Measurements from ENCODE around the gene CPNE8. TPM values are rescaled to one million over a fixed set of nuclear protein-coding genes. Genes with fewer than 3 reads are reported as not detected.

The CPNE8 gene
- total RNA-seq, 4 donors from 2014 or later, result 10.5 to 18.1 (median 15.1) TPM

DNA sequence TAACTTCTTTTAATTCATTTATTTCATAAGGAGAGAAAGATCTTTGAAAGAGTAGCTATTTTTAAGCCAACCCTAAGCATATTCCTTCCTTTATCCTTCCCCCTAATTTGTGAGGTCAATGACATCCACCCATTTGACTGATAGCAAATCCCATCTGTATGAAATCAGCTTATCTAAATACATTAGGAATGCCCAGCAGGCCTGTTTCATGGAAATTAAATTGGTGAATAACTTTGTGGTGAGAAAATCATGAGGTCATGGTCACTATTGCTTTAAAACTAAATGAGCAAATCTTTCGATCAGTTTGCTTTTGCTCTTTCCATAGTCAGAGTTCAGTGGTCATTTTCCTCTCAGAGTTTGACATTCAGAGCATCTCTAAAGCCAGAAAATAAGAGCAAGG is 256.6 kb downstream of the CPNE8 start:
- intact Hi-C loops (cut with DNase I), result no loop called here
- 67 to 70% methylated on average over 1 of the region's 1 CpG for WGBS, 2 donors
- H3K4me1 ChIP-seq, result no peaks in the 10 kb centered on the region
- no peaks in the 10 kb centered on the region for H3K27me3 ChIP-seq
- TF ChIP-seq, protein P1, sequence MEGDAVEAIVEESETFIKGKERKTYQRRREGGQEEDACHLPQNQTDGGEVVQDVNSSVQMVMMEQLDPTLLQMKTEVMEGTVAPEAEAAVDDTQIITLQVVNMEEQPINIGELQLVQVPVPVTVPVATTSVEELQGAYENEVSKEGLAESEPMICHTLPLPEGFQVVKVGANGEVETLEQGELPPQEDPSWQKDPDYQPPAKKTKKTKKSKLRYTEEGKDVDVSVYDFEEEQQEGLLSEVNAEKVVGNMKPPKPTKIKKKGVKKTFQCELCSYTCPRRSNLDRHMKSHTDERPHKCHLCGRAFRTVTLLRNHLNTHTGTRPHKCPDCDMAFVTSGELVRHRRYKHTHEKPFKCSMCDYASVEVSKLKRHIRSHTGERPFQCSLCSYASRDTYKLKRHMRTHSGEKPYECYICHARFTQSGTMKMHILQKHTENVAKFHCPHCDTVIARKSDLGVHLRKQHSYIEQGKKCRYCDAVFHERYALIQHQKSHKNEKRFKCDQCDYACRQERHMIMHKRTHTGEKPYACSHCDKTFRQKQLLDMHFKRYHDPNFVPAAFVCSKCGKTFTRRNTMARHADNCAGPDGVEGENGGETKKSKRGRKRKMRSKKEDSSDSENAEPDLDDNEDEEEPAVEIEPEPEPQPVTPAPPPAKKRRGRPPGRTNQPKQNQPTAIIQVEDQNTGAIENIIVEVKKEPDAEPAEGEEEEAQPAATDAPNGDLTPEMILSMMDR (IDR thresholded peaks at IDR 0.05), result no peak
- no peak for TF ChIP-seq POLR2A (IDR thresholded peaks at IDR 0.05)
- H3K4me3 ChIP-seq, result no peak overlapping the region
- no peaks in the 10 kb centered on the region for H3K36me3 ChIP-seq
- H3K9me3 ChIP-seq, result no peaks in the 10 kb centered on the region
- no peak overlapping the region for H3K27ac ChIP-seq
- no peak for DNase-seq

DNA sequence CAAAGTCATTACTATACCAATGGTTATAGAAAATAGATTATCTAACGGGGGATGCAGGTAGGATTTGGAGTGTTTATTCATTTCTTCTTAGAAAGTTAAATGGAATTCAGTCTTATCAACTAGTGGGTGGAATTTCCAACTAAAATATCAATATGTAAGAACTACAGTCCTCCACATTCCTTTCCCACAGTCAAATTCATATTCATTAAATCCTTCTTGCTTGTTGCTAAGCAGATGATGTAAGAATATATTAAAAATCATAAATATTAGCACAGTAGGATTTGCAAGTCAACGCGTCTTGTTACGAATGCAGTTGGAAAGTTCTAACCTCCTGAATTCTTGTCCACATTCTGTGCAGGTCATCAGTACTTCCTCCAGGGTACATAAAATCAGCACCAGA is 259.2 kb downstream of the CPNE8 start:
- H3K27me3 ChIP-seq, result no peaks in the 10 kb centered on the region
- DNase-seq, result no peak
- H3K9me3 ChIP-seq, result peaks cover 0 to 4% (median 0%) of the 10 kb centered on the region in 3 donors
- TF ChIP-seq POLR2A (IDR thresholded peaks at IDR 0.05), result no peak
- TF ChIP-seq, protein P1 (IDR thresholded peaks at IDR 0.05), result no peak
- H3K4me1 ChIP-seq, result peaks cover 0 to 2% (median 0%) of the 10 kb centered on the region in 3 donors
- H3K36me3 ChIP-seq, result no peaks in the 10 kb centered on the region
- H3K27ac ChIP-seq, result no peak overlapping the region
- intact Hi-C loops (cut with DNase I), result no loop called here
- no peak overlapping the region for H3K4me3 ChIP-seq
- WGBS, 2 donors, result 63 to 73% methylated on average over 4 of the region's 4 CpGs

DNA sequence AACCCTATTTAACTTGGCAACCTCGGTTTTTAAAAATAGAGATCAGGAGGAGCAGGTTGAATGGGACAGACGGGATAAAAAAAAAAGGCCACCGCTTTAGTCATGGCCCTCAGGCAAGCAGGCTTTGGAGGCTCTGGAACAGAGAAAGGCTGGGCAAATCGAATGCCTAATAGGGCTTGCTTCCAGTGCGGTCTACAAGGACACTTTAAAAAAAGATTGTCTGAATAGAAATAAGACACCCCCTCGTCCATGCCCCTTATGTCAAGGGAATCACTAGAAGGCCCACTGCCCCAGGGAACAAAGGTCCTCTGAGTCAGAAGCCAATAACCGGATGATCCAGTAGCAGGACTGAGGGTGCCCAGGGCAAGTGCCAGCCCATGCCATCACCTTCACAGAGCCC is 265.8 kb downstream of the CPNE8 start:
- no peak for DNase-seq

DNA sequence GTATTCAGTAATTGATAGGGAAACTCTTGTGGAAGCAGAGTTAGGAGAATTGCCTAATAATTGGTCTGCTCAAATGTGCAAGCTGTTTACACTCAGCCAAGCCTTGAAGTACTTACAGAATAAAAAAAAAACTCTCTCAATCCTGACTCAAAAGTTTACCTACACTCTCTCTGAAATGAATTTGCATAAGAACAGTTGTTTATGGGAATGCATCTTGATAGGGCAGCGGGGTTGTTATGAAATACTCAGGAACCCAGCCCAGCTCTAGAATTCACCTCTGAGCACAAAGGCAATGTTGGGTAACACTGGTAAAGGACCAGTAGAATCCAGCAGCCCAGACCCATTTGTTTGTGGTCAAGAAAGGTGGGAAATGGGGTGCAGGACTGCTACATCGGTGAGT is 267.0 kb downstream of the CPNE8 start:
- intact Hi-C loops (cut with DNase I), result no loop called here
- no peak for TF ChIP-seq POLR2A (IDR thresholded peaks at IDR 0.05)
- 74 to 80% methylated on average over 2 of the region's 2 CpGs for WGBS, 2 donors

More for the DNA sequence above, 265.8 kb downstream of the CPNE8 start:
- Histone ChIP-seq H3K27me3 (no peaks in the 10 kb centered on the region), H3K4me1 (peaks cover 0 to 36% (median 0%) of the 10 kb centered on the region in 3 donors), H3K4me3 (no peak overlapping the region), H3K27ac (peak overlapping the region in 2 of 4 donors; percentile 1 to 55), H3K36me3 (no peaks in the 10 kb centered on the region), H3K9me3 (peaks cover 0 to 4% (median 0%) of the 10 kb centered on the region in 3 donors)
- WGBS, 2 donors, result 29 to 45% methylated on average over 7 of the region's 7 CpGs
- intact Hi-C loops (cut with DNase I), result no loop called here
- no peak for TF ChIP-seq POLR2A (IDR thresholded peaks at IDR 0.05)
- TF ChIP-seq, protein P1 (IDR thresholded peaks at IDR 0.05), result no peak

DNA sequence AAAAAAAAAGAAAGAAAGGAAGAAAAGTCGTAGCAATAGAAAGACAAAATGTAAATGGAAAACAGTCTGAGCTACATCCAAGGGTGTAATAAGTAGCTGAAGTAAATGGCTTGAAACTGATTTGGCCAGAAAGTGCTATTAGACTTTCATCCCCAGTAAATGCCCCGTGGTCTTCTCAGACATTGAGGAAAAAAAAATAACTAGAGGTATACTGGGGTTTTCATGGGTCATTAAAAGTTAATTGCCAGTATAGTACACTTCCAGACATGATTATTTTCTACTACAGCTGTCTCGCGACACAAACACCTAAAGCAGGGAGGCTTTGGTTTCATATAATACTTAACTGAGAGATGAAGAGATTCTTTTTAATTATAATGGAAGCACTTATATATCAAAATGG is 271.9 kb downstream of the CPNE8 start:
- DNase-seq, result no peak
- TF ChIP-seq POLR2A (IDR thresholded peaks at IDR 0.05), result no peak
- TF ChIP-seq, protein P1 (IDR thresholded peaks at IDR 0.05), result no peak
- Histone ChIP-seq H3K4me1 (peaks cover 0 to 18% (median 0%) of the 10 kb centered on the region in 3 donors), H3K36me3 (no peaks in the 10 kb centered on the region), H3K27me3 (no peaks in the 10 kb centered on the region), H3K27ac (no peak overlapping the region), H3K9me3 (no peaks in the 10 kb centered on the region), H3K4me3 (no peak overlapping the region)
- intact Hi-C loops (cut with DNase I), result no loop called here
- 36 to 48% methylated on average over 4 of the region's 4 CpGs for WGBS, 2 donors

More for the DNA sequence above, 267.0 kb downstream of the CPNE8 start:
- Histone ChIP-seq H3K36me3 (no peaks in the 10 kb centered on the region), H3K27ac (peak overlapping the region in 1 of 4 donors; percentile 55), H3K4me3 (no peak overlapping the region), H3K9me3 (peaks cover 0 to 4% (median 0%) of the 10 kb centered on the region in 3 donors), H3K27me3 (no peaks in the 10 kb centered on the region), H3K4me1 (peaks cover 0 to 36% (median 0%) of the 10 kb centered on the region in 3 donors)
- no peak for DNase-seq

DNA sequence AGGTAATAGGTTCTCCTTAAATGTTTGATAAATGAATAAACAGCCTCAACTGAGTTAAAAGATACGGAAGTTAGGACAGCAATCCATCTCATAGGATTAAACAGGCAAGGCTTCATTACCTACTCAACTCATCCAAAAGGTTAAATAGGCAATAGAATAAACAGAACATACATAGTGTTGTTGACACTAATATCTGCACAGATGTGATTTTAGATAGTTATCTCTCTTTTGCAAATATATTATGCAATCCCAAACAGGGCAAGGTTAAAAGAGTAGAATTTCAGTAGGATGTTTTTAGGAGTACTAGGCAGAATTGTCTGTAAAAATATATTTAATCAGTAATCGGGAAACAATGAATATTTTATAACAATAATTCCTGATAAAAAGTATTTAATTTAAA is 276.3 kb downstream of the CPNE8 start:
- peaks cover 0 to 11% (median 0%) of the 10 kb centered on the region in 3 donors for H3K4me1 ChIP-seq
- 85 to 89% methylated on average over 2 of the region's 2 CpGs for WGBS, 2 donors
- no peaks in the 10 kb centered on the region for H3K9me3 ChIP-seq
- no peak overlapping the region for H3K27ac ChIP-seq
- H3K4me3 ChIP-seq, result no peak overlapping the region
- DNase-seq, result no peak
- H3K27me3 ChIP-seq, result no peaks in the 10 kb centered on the region
- TF ChIP-seq, protein P1 (IDR thresholded peaks at IDR 0.05), result no peak
- TF ChIP-seq POLR2A (IDR thresholded peaks at IDR 0.05), result no peak
- intact Hi-C loops (cut with DNase I), result no loop called here
- no peaks in the 10 kb centered on the region for H3K36me3 ChIP-seq
